Panc1 (cell line): ENCODE measurements around the gene ITIH5. TPM values are rescaled to one million over a fixed set of nuclear protein-coding genes. Genes with fewer than 3 reads are reported as not detected.

Experiments
- ATAC-seq: fragments of 200-7000 bp; cut with Tn5 transposase; 2 replicates; pipeline ENCODE4 v1.9.1; 2020; ENCODE audit warnings: mild to moderate bottlenecking, moderate library complexity
- BruUV-seq: library from RNA; stranded (reverse); fragments of 400-500 nt; replicated peaks from 2 replicates; lab custom pipeline; 2021; lab: Mats Ljungman, UMichigan
- CTCF ChIA-PET: fragments of 300-600 bp; sonication (Branson Sonifier 250); formaldehyde crosslinking; loops from one replicate; lab custom pipeline; 2022; ENCODE audit warnings: antibody characterized with exemption; lab: Charles Lee
- POLR2A ChIA-PET: fragments of 300-600 bp; sonication (Branson Sonifier 250); formaldehyde crosslinking; loops from one replicate; lab custom pipeline; 2022; ENCODE audit warnings: antibody characterized with exemption; lab: Charles Lee
- DNase-seq: peaks from one replicate; pipeline ENCODE4 v3.0.0-alpha.2; 2010; ENCODE audit warnings: low read depth, low spot score
- H3K27ac ChIP-seq: 2 replicates; pipeline ENCODE4 v1.5.1; 2011; ENCODE audit warnings: mild to moderate bottlenecking, low read length, inconsistent platforms
- H3K27me3 ChIP-seq: fragments of 200-500 bp; sonication (Bioruptor generic); 2 replicates; pipeline ENCODE4 v1.6.0; 2014; ENCODE audit warnings: low read length, inconsistent platforms; ENCODE audit not compliant: control insufficient read depth, insufficient read depth
- H3K36me3 ChIP-seq: fragments of 200-500 bp; sonication (Bioruptor generic); 2 replicates; pipeline ENCODE4 v1.5.1; 2014; ENCODE audit warnings: inconsistent platforms, mild to moderate bottlenecking, low read length, moderate library complexity; ENCODE audit not compliant: control insufficient read depth, insufficient read depth
- H3K4me1 ChIP-seq: 2 replicates; pipeline ENCODE4 v1.5.1; 2011; ENCODE audit warnings: inconsistent platforms, mild to moderate bottlenecking, low read length, moderate library complexity; ENCODE audit not compliant: control insufficient read depth, insufficient read depth
- H3K4me3 ChIP-seq, 2 experiments: 2 replicates each; pipeline ENCODE4 v1.5.1; 2011 to 2012; ENCODE audit warnings: low read depth in 2 of 2, low read length in 2 of 2, mild to moderate bottlenecking in 2 of 2, inconsistent platforms in 1 of 2, moderate library complexity in 1 of 2
- H3K9me3 ChIP-seq: fragments of 200-500 bp; sonication (Bioruptor generic); 2 replicates; pipeline ENCODE4 v1.5.1; 2014; ENCODE audit warnings: low read depth, mild to moderate bottlenecking, inconsistent platforms, low read length, moderate library complexity; ENCODE audit not compliant: control insufficient read depth, insufficient read depth
- POLR2AphosphoS5 ChIP-seq: IDR thresholded peaks from 2 replicates; pipeline ENCODE4 v1.6.1; 2012; ENCODE audit warnings: mild to moderate bottlenecking, low read depth, low read length, moderate library complexity
- SIN3A ChIP-seq: IDR thresholded peaks from 2 replicates; pipeline ENCODE4 v1.6.1; 2012; ENCODE audit warnings: low read depth, mild to moderate bottlenecking, low read length, moderate library complexity, borderline replicate concordance; ENCODE audit not compliant: insufficient read depth
- TCF7L2 ChIP-seq: IDR thresholded peaks from 2 replicates; pipeline ENCODE4 v1.6.1; 2011; ENCODE audit warnings: mild to moderate bottlenecking, low read depth, low read length, inconsistent platforms
- in situ Hi-C: cut with HindIII; loops from 2 replicates; pipeline ENCODE4 v1.10.0; 2016; ENCODE audit warnings: low sequenced_read_pairs, low pct_unique_long_range_greater_than_20kb
- intact Hi-C: fragments of 100-400 bp; cut with micrococcal nuclease; formaldehyde crosslinking; loops from one replicate; pipeline ENCODE4 v1.10.0; 2022; ENCODE audit not compliant: unreplicated experiment
- total RNA-seq: library from RNA; stranded (reverse); gene quantifications from one replicate; pipeline ENCODE4 v1.2.1, GENCODE V29; 2021; ENCODE audit not compliant: unreplicated experiment
- TF ChIP-seq, protein P1 (sequence below): fragments of 450-650 bp; IDR thresholded peaks from 2 replicates; pipeline ENCODE4 v1.5.1; 2017; ENCODE audit warnings: mild to moderate bottlenecking
- TF ChIP-seq, protein P2 (sequence below), 2 experiments: IDR thresholded peaks; 2 replicates each; pipeline ENCODE4 v1.6.1; 2011 to 2012; ENCODE audit warnings: low read depth in 2 of 2, control low read depth in 1 of 2, low read length in 1 of 2, mild to moderate bottlenecking in 1 of 2, moderate library complexity in 1 of 2; ENCODE audit not compliant: insufficient read depth in 1 of 2

Gene ITIH5
- total RNA-seq, 1 experiment from 2014 or later, result not detected

DNA sequence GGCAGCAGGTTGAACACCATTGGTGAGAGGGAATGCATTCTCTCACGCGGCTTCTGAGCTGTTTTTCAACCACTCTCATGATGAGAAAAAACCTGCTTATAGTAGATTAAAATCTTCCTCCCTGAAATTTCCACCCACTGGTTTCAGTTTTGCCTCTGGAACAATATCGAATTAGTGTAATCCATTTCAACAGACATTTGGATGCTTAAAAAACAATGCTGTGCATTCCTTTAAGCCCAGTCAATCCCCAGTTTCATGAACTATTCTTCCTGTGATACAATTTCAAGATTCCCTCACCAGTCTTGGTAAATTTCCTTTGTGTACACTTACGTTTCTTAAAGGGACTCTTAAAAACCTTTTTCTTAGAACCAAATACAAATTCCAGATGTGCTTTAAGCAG, 89.6 kb downstream of the ITIH5 start:
- POLR2A ChIA-PET, result no interaction called here

DNA sequence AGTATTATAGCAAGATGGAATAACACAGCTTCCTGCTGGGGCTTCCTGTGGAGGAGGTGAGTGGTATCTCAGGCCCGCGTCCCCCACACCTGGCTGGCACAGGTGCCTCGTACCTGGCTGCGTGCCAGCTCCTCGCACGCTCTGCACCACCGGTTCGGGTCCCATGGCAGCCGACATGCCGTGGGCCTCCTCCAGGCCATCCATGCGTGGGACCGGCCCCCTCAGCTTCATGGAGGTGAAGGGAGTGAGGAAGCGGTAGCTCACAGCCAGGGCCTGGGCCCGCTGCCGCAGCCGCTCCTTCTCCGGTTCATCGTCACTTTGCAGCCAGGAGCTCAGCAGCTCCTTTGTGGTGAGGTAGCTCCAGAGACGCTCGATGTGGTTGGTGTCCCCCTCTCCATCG, 90.4 kb downstream of the ITIH5 start:
- no peak overlapping the region for H3K4me3 ChIP-seq
- ChIA-PET POLR2A (no interaction called here), CTCF (no interaction called here)
- H3K4me1 ChIP-seq, result no peaks in the 10 kb centered on the region
- no peak overlapping the region for H3K27ac ChIP-seq
- ATAC-seq (no peak), DNase-seq (no peak)
- H3K27me3 ChIP-seq, result no peaks in the 10 kb centered on the region
- no TSS peak for BruUV-seq
- in situ Hi-C loops, result no loop called here
- intact Hi-C loops, result no loop called here
- no peaks in the 10 kb centered on the region for H3K9me3 ChIP-seq
- no peaks in the 10 kb centered on the region for H3K36me3 ChIP-seq
- TF ChIP-seq, protein P1, sequence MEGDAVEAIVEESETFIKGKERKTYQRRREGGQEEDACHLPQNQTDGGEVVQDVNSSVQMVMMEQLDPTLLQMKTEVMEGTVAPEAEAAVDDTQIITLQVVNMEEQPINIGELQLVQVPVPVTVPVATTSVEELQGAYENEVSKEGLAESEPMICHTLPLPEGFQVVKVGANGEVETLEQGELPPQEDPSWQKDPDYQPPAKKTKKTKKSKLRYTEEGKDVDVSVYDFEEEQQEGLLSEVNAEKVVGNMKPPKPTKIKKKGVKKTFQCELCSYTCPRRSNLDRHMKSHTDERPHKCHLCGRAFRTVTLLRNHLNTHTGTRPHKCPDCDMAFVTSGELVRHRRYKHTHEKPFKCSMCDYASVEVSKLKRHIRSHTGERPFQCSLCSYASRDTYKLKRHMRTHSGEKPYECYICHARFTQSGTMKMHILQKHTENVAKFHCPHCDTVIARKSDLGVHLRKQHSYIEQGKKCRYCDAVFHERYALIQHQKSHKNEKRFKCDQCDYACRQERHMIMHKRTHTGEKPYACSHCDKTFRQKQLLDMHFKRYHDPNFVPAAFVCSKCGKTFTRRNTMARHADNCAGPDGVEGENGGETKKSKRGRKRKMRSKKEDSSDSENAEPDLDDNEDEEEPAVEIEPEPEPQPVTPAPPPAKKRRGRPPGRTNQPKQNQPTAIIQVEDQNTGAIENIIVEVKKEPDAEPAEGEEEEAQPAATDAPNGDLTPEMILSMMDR, result no peak
- TF ChIP-seq, protein P2, sequence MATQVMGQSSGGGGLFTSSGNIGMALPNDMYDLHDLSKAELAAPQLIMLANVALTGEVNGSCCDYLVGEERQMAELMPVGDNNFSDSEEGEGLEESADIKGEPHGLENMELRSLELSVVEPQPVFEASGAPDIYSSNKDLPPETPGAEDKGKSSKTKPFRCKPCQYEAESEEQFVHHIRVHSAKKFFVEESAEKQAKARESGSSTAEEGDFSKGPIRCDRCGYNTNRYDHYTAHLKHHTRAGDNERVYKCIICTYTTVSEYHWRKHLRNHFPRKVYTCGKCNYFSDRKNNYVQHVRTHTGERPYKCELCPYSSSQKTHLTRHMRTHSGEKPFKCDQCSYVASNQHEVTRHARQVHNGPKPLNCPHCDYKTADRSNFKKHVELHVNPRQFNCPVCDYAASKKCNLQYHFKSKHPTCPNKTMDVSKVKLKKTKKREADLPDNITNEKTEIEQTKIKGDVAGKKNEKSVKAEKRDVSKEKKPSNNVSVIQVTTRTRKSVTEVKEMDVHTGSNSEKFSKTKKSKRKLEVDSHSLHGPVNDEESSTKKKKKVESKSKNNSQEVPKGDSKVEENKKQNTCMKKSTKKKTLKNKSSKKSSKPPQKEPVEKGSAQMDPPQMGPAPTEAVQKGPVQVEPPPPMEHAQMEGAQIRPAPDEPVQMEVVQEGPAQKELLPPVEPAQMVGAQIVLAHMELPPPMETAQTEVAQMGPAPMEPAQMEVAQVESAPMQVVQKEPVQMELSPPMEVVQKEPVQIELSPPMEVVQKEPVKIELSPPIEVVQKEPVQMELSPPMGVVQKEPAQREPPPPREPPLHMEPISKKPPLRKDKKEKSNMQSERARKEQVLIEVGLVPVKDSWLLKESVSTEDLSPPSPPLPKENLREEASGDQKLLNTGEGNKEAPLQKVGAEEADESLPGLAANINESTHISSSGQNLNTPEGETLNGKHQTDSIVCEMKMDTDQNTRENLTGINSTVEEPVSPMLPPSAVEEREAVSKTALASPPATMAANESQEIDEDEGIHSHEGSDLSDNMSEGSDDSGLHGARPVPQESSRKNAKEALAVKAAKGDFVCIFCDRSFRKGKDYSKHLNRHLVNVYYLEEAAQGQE (IDR thresholded peaks at IDR 0.05; ENCODE audit: insufficient read depth in 1 of 2, low read depth in 2 of 2, low read length in 1 of 2), result no peak
- no peak for TF ChIP-seq SIN3A
- no peak for TF ChIP-seq POLR2AphosphoS5
- TF ChIP-seq TCF7L2, result no peak

More for the DNA sequence above, 89.6 kb downstream of the ITIH5 start:
- intact Hi-C loops (no loop called here), in situ Hi-C loops (no loop called here)
- H3K27me3 ChIP-seq, result no peaks in the 10 kb centered on the region
- H3K4me3 ChIP-seq, result no peak overlapping the region
- no peak overlapping the region for H3K27ac ChIP-seq
- CTCF ChIA-PET, result no interaction called here
- H3K36me3 ChIP-seq, result no peaks in the 10 kb centered on the region
- ATAC-seq, result no peak
- TF ChIP-seq POLR2AphosphoS5 (no peak), SIN3A (no peak), TCF7L2 (no peak)
- TF ChIP-seq, protein P1, result no peak
- TF ChIP-seq, protein P2 (IDR thresholded peaks at IDR 0.05; ENCODE audit: insufficient read depth in 1 of 2, low read depth in 2 of 2, low read length in 1 of 2), result no peak
- DNase-seq, result no peak
- no peaks in the 10 kb centered on the region for H3K4me1 ChIP-seq
- no TSS peak for BruUV-seq
- no peaks in the 10 kb centered on the region for H3K9me3 ChIP-seq
